ENCODE measurements around the gene SLC15A3.

Gene SLC15A3

GRCh38 chr11:60941371-60942119, 10.4 kb downstream of the SLC15A3 start:
- Histone ChIP-seq H3K27me3 (ENCODE audit: control insufficient read depth, insufficient read depth, low read length) (no peaks in the 10 kb centered on the region), H3K4me1 (ENCODE audit: control insufficient read depth, insufficient read depth, low read length) (peaks cover 21% of the 10 kb centered on the region), H3K4me3 (ENCODE audit: low read length) (no peak overlapping the region), H3K9ac (ENCODE audit: low read length) (no peak overlapping the region), H3K9me3 (ENCODE audit: control insufficient read depth, low read length) (no peaks in the 10 kb centered on the region), H3K36me3 (ENCODE audit: control insufficient read depth, insufficient read depth, low read length) (peaks cover 4% of the 10 kb centered on the region)

- Histone ChIP-seq H3K4me3 (ENCODE audit: low read length) (no peak overlapping the region), H3K4me1 (ENCODE audit: control insufficient read depth, insufficient read depth, low read length) (peaks cover 21% of the 10 kb centered on the region), H3K27me3 (ENCODE audit: control insufficient read depth, insufficient read depth, low read length) (no peaks in the 10 kb centered on the region), H3K9me3 (ENCODE audit: control insufficient read depth, low read length) (no peaks in the 10 kb centered on the region), H3K9ac (ENCODE audit: low read length) (no peak overlapping the region), H3K36me3 (ENCODE audit: control insufficient read depth, insufficient read depth, low read length) (peaks cover 4% of the 10 kb centered on the region)
Measured at GRCh38 chr11:60939855-60940254, 12.1 kb downstream of the SLC15A3 start.

GRCh38 chr11:60939301-60939700, 12.7 kb downstream of the SLC15A3 start:
- Histone ChIP-seq H3K27me3 (ENCODE audit: control insufficient read depth, insufficient read depth, low read length) (no peaks in the 10 kb centered on the region), H3K9ac (ENCODE audit: low read length) (no peak overlapping the region), H3K4me1 (ENCODE audit: control insufficient read depth, insufficient read depth, low read length) (peaks cover 21% of the 10 kb centered on the region), H3K36me3 (ENCODE audit: control insufficient read depth, insufficient read depth, low read length) (peaks cover 4% of the 10 kb centered on the region), H3K4me3 (ENCODE audit: low read length) (no peak overlapping the region), H3K9me3 (ENCODE audit: control insufficient read depth, low read length) (no peaks in the 10 kb centered on the region)

GRCh38 chr11:60938500-60938899, 13.5 kb downstream of the SLC15A3 start:
- Histone ChIP-seq H3K27me3 (ENCODE audit: control insufficient read depth, insufficient read depth, low read length) (no peaks in the 10 kb centered on the region), H3K4me3 (ENCODE audit: low read length) (no peak overlapping the region), H3K4me1 (ENCODE audit: control insufficient read depth, insufficient read depth, low read length) (peaks cover 20% of the 10 kb centered on the region), H3K36me3 (ENCODE audit: control insufficient read depth, insufficient read depth, low read length) (peaks cover 4% of the 10 kb centered on the region), H3K9me3 (ENCODE audit: control insufficient read depth, low read length) (no peaks in the 10 kb centered on the region), H3K9ac (ENCODE audit: low read length) (no peak overlapping the region)

GRCh38 chr11:60937811-60938210, 14.2 kb downstream of the SLC15A3 start:
- H3K4me1 ChIP-seq (ENCODE audit: control insufficient read depth, insufficient read depth, low read length), result peaks cover 13% of the 10 kb centered on the region
- H3K9me3 ChIP-seq (ENCODE audit: control insufficient read depth, low read length), result no peaks in the 10 kb centered on the region
- peaks cover 4% of the 10 kb centered on the region for H3K36me3 ChIP-seq (ENCODE audit: control insufficient read depth, insufficient read depth, low read length)

GRCh38 chr11:60937144-60937527, 14.8 kb downstream of the SLC15A3 start:
- Histone ChIP-seq H3K9me3 (ENCODE audit: control insufficient read depth, low read length) (no peaks in the 10 kb centered on the region), H3K27me3 (ENCODE audit: control insufficient read depth, insufficient read depth, low read length) (no peaks in the 10 kb centered on the region), H3K9ac (ENCODE audit: low read length) (no peak overlapping the region), H3K4me1 (ENCODE audit: control insufficient read depth, insufficient read depth, low read length) (peaks cover 6% of the 10 kb centered on the region), H3K4me3 (ENCODE audit: low read length) (no peak overlapping the region), H3K36me3 (ENCODE audit: control insufficient read depth, insufficient read depth, low read length) (peaks cover 4% of the 10 kb centered on the region)

More at GRCh38 chr11:60937811-60938210, 14.2 kb downstream of the SLC15A3 start:
- Histone ChIP-seq H3K27me3 (ENCODE audit: control insufficient read depth, insufficient read depth, low read length) (no peaks in the 10 kb centered on the region), H3K4me3 (ENCODE audit: low read length) (no peak overlapping the region), H3K9ac (ENCODE audit: low read length) (no peak overlapping the region)

GRCh38 chr11:60936467-60937143, 15.4 kb downstream of the SLC15A3 start:
- H3K9ac ChIP-seq (ENCODE audit: low read length), result no peak overlapping the region
- H3K4me1 ChIP-seq (ENCODE audit: control insufficient read depth, insufficient read depth, low read length), result peaks cover 5% of the 10 kb centered on the region
- H3K9me3 ChIP-seq (ENCODE audit: control insufficient read depth, low read length), result no peaks in the 10 kb centered on the region
- no peaks in the 10 kb centered on the region for H3K27me3 ChIP-seq (ENCODE audit: control insufficient read depth, insufficient read depth, low read length)
- H3K36me3 ChIP-seq (ENCODE audit: control insufficient read depth, insufficient read depth, low read length), result peaks cover 4% of the 10 kb centered on the region
- H3K4me3 ChIP-seq (ENCODE audit: low read length), result no peak overlapping the region

GRCh38 chr11:60935676-60936442, 16.1 kb downstream of the SLC15A3 start:
- Histone ChIP-seq H3K36me3 (ENCODE audit: control insufficient read depth, insufficient read depth, low read length) (peaks cover 4% of the 10 kb centered on the region), H3K4me1 (ENCODE audit: control insufficient read depth, insufficient read depth, low read length) (peaks cover 5% of the 10 kb centered on the region), H3K9me3 (ENCODE audit: control insufficient read depth, low read length) (no peaks in the 10 kb centered on the region), H3K27me3 (ENCODE audit: control insufficient read depth, insufficient read depth, low read length) (no peaks in the 10 kb centered on the region), H3K4me3 (ENCODE audit: low read length) (no peak overlapping the region), H3K9ac (ENCODE audit: low read length) (no peak overlapping the region)

- H3K9me3 ChIP-seq (ENCODE audit: control insufficient read depth, low read length), result no peaks in the 10 kb centered on the region
- H3K27me3 ChIP-seq (ENCODE audit: control insufficient read depth, insufficient read depth, low read length), result no peaks in the 10 kb centered on the region
- no peak overlapping the region for H3K9ac ChIP-seq (ENCODE audit: low read length)
- peaks cover 5% of the 10 kb centered on the region for H3K4me1 ChIP-seq (ENCODE audit: control insufficient read depth, insufficient read depth, low read length)
- peaks cover 4% of the 10 kb centered on the region for H3K36me3 ChIP-seq (ENCODE audit: control insufficient read depth, insufficient read depth, low read length)
- no peak overlapping the region for H3K4me3 ChIP-seq (ENCODE audit: low read length)
Measured at GRCh38 chr11:60934790-60935605, 17.0 kb downstream of the SLC15A3 start.

- H3K27me3 ChIP-seq (ENCODE audit: control insufficient read depth, insufficient read depth, low read length), result no peaks in the 10 kb centered on the region
- no peaks in the 10 kb centered on the region for H3K9me3 ChIP-seq (ENCODE audit: control insufficient read depth, low read length)
- no peaks in the 10 kb centered on the region for H3K4me1 ChIP-seq (ENCODE audit: control insufficient read depth, insufficient read depth, low read length)
- H3K4me3 ChIP-seq (ENCODE audit: low read length), result no peak overlapping the region
- peaks cover 2% of the 10 kb centered on the region for H3K36me3 ChIP-seq (ENCODE audit: control insufficient read depth, insufficient read depth, low read length)
- H3K9ac ChIP-seq (ENCODE audit: low read length), result no peak overlapping the region
Measured at GRCh38 chr11:60934124-60934789, 17.7 kb downstream of the SLC15A3 start.

GRCh38 chr11:60933416-60934123, 18.4 kb downstream of the SLC15A3 start:
- no peaks in the 10 kb centered on the region for H3K9me3 ChIP-seq (ENCODE audit: control insufficient read depth, low read length)
- H3K27me3 ChIP-seq (ENCODE audit: control insufficient read depth, insufficient read depth, low read length), result no peaks in the 10 kb centered on the region
- no peaks in the 10 kb centered on the region for H3K36me3 ChIP-seq (ENCODE audit: control insufficient read depth, insufficient read depth, low read length)
- no peaks in the 10 kb centered on the region for H3K4me1 ChIP-seq (ENCODE audit: control insufficient read depth, insufficient read depth, low read length)
- no peak overlapping the region for H3K4me3 ChIP-seq (ENCODE audit: low read length)
- no peak overlapping the region for H3K9ac ChIP-seq (ENCODE audit: low read length)
